OCI-LY1 (cell line): ENCODE results near the gene SLC6A15.

ENCODE experiments used
- EZH2 ChIP-seq: fragments of 200-600 bp; sonication (generic), shearing (Covaris generic); IDR thresholded peaks from 2 replicates; pipeline ENCODE4 v1.8.0; 2017; ENCODE audit warnings: borderline replicate concordance, mixed run types, mild to moderate bottlenecking, antibody characterized with exemption, low read length, moderate library complexity, mixed read lengths
- TF ChIP-seq, protein P1 (sequence below): fragments of 200-600 bp; sonication (generic), shearing (Covaris generic); IDR thresholded peaks from 2 replicates; pipeline ENCODE4 v1.5.1; 2017; ENCODE audit warnings: mild to moderate bottlenecking, antibody characterized with exemption, low read length, moderate library complexity, mixed read lengths

- TF ChIP-seq, protein P1, sequence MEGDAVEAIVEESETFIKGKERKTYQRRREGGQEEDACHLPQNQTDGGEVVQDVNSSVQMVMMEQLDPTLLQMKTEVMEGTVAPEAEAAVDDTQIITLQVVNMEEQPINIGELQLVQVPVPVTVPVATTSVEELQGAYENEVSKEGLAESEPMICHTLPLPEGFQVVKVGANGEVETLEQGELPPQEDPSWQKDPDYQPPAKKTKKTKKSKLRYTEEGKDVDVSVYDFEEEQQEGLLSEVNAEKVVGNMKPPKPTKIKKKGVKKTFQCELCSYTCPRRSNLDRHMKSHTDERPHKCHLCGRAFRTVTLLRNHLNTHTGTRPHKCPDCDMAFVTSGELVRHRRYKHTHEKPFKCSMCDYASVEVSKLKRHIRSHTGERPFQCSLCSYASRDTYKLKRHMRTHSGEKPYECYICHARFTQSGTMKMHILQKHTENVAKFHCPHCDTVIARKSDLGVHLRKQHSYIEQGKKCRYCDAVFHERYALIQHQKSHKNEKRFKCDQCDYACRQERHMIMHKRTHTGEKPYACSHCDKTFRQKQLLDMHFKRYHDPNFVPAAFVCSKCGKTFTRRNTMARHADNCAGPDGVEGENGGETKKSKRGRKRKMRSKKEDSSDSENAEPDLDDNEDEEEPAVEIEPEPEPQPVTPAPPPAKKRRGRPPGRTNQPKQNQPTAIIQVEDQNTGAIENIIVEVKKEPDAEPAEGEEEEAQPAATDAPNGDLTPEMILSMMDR, result no peak
- TF ChIP-seq EZH2, result no peak
Measured at GRCh38 chr12:84860718-84861117, 51.9 kb downstream of the SLC6A15 start.
